ENCODE data around the gene PRX.
"Not testable (repeated sequence)": the region's sequence is repeated elsewhere in the genome, so short reads cannot be mapped to it uniquely, and the experiment has no call there.

The PRX gene

GRCh38 chr19:40413291-40413845 lies at the start of gene PRX:
TSS of gene PRX (minus strand) at chr19:40413378. CDS start at chr19:40407932, 5,446 bp downstream.
- DNase-seq (ENCODE audit: low read depth in 2 of 2) = no peak

- DNase-seq (ENCODE audit: low read depth in 2 of 2) = no peak
These were observed 48.6 kb upstream of the PRX start for GRCh38 chr19:40461669-40462221.

- DNase-seq (ENCODE audit: low read depth in 2 of 2) = no peak
These were observed 47.0 kb upstream of the PRX start for GRCh38 chr19:40460185-40460584.

GRCh38 chr19:40458597-40458974 lies 45.4 kb upstream of the PRX start:
- DNase-seq (ENCODE audit: low read depth in 2 of 2) = no peak

- DNase-seq (ENCODE audit: low read depth in 2 of 2) = no peak
These were observed 44.9 kb upstream of the PRX start for GRCh38 chr19:40457953-40458596.

- DNase-seq (ENCODE audit: low read depth in 2 of 2) = no peak
These were observed 43.9 kb upstream of the PRX start for GRCh38 chr19:40457048-40457447.

- not testable (repeated sequence) for DNase-seq (ENCODE audit: low read depth in 2 of 2)
These were observed 40.8 kb upstream of the PRX start for GRCh38 chr19:40453943-40454342.

GRCh38 chr19:40453151-40453735 lies 40.1 kb upstream of the PRX start:
- DNase-seq (ENCODE audit: low read depth in 2 of 2) = no peak

- DNase-seq (ENCODE audit: low read depth in 2 of 2) = no peak
These were observed 38.8 kb upstream of the PRX start for GRCh38 chr19:40452016-40452415.

GRCh38 chr19:40450664-40451063 lies 37.5 kb upstream of the PRX start:
- DNase-seq (ENCODE audit: low read depth in 2 of 2) = no peak

GRCh38 chr19:40449506-40449905 lies 36.3 kb upstream of the PRX start:
- DNase-seq (ENCODE audit: low read depth in 2 of 2) = no peak

- no peak for DNase-seq (ENCODE audit: low read depth in 2 of 2)
These were observed 33.1 kb upstream of the PRX start for GRCh38 chr19:40446263-40446784.

- DNase-seq (ENCODE audit: low read depth in 2 of 2) = no peak
These were observed 32.6 kb upstream of the PRX start for GRCh38 chr19:40445780-40446262.

GRCh38 chr19:40444825-40445312 lies 31.7 kb upstream of the PRX start:
- DNase-seq (ENCODE audit: low read depth in 2 of 2) = no peak

GRCh38 chr19:40444000-40444824 lies 31.0 kb upstream of the PRX start, which contains the start of gene SERTAD3:
TSS of gene SERTAD3 (minus strand) at chr19:40444335. CDS start at chr19:40442080, 2,255 bp downstream.
- DNase-seq (ENCODE audit: low read depth in 2 of 2) = peak; percentile 96 to 97

GRCh38 chr19:40443131-40443999 lies 30.2 kb upstream of the PRX start:
- peak; percentile 99 for DNase-seq (ENCODE audit: low read depth in 2 of 2)

GRCh38 chr19:40442328-40443130 lies 29.4 kb upstream of the PRX start:
- no peak for DNase-seq (ENCODE audit: low read depth in 2 of 2)

- no peak for DNase-seq (ENCODE audit: low read depth in 2 of 2)
These were observed 28.6 kb upstream of the PRX start for GRCh38 chr19:40441719-40442253.

- no peak for DNase-seq (ENCODE audit: low read depth in 2 of 2)
These were observed 25.1 kb upstream of the PRX start for GRCh38 chr19:40438284-40438683.
